HCT116 (cell line): Measurements from ENCODE around the gene CPLANE2.

Source experiments
- EZH2phosphoT487 ChIP-seq: fragments of 200-600 bp; IDR thresholded peaks from 2 replicates; pipeline ENCODE4 v1.6.1; 2018; ENCODE audit warnings: antibody characterized with exemption, borderline replicate concordance
- POLR2A ChIP-seq: IDR thresholded peaks from 2 replicates; pipeline ENCODE4 v1.7.0; 2011; ENCODE audit warnings: borderline replicate concordance; ENCODE audit not compliant: insufficient read depth, insufficient read length; ENCODE audit errors: extremely low read depth
- POLR2AphosphoS5 ChIP-seq: IDR thresholded peaks from 2 replicates; pipeline ENCODE4 v1.6.1; 2011; ENCODE audit warnings: mild to moderate bottlenecking, low read depth, low read length, moderate library complexity
- RAD21 ChIP-seq: IDR thresholded peaks from 2 replicates; pipeline ENCODE4 v1.6.1; 2012; ENCODE audit warnings: low read depth, mild to moderate bottlenecking
- TF ChIP-seq, protein P1 (sequence below), 3 experiments: fragments of 200-600 bp in 1 of 3; sonication (generic) in 1 of 3; IDR thresholded peaks in 2 of 3; conservative IDR thresholded peaks in 1 of 3; 2 replicates each; pipeline ENCODE4 v1.5.1; 2012 to 2017; ENCODE audit warnings: low read depth in 2 of 3, low read length in 2 of 3, antibody characterized with exemption in 1 of 3, borderline replicate concordance in 1 of 3, control low read depth in 1 of 3, mild to moderate bottlenecking in 1 of 3, mixed read lengths in 1 of 3, mixed run types in 1 of 3, moderate library complexity in 1 of 3; ENCODE audit not compliant: insufficient read depth in 1 of 3

DNA sequence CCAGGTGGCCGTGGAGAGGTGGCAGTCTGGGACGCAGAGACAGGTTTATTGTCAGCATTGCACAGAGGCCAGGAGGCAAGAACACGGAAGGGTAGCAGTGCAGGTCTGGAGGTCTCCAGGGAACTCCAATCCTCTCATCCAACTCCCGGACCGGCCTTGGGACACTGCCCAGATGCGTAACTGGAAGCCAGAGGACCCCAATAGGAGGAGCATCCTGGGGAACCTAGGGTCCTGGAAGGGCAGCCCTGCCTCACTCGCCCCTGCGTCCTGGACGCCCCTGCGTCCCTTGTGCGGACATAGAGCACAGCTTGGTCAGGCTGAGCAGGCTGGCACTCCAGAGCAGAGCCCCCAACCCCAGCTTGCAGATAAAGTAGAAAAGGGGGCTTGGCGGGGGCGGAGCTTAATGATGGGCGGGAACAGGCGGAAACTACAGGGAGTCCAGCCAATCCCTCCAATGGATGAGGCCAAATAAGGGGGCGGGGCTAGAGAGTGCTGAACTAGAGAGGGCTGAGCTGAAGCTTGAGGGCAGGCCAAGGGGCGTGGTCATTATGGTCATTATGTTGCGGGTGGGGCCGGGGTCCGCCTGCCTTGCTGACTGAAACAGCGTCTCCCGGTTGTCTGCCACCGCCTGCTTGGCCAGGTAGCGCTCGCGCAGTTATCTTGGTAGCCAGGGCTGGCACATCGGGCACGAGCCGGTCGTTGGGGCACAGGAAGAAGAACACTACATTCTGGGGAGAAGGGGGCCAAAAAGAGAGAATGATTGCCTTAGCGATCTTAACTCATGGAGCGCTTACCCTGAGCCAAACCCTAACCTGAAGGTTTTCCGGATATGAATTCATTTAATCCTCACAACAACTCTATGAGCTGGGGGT, 20.9 kb downstream of the CPLANE2 start:
- TF ChIP-seq RAD21: no peak
- TF ChIP-seq, protein P1, sequence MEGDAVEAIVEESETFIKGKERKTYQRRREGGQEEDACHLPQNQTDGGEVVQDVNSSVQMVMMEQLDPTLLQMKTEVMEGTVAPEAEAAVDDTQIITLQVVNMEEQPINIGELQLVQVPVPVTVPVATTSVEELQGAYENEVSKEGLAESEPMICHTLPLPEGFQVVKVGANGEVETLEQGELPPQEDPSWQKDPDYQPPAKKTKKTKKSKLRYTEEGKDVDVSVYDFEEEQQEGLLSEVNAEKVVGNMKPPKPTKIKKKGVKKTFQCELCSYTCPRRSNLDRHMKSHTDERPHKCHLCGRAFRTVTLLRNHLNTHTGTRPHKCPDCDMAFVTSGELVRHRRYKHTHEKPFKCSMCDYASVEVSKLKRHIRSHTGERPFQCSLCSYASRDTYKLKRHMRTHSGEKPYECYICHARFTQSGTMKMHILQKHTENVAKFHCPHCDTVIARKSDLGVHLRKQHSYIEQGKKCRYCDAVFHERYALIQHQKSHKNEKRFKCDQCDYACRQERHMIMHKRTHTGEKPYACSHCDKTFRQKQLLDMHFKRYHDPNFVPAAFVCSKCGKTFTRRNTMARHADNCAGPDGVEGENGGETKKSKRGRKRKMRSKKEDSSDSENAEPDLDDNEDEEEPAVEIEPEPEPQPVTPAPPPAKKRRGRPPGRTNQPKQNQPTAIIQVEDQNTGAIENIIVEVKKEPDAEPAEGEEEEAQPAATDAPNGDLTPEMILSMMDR (IDR thresholded peaks at IDR 0.05 in 2 of 3, conservative IDR thresholded peaks at IDR 0.05 in 1 of 3; ENCODE audit: borderline replicate concordance in 1 of 3, insufficient read depth in 1 of 3, low read depth in 2 of 3, low read length in 2 of 3): no peak
- no peak for TF ChIP-seq EZH2phosphoT487
- peak; percentile 45 for TF ChIP-seq POLR2AphosphoS5
- no peak for TF ChIP-seq POLR2A
